Middle frontal gyrus (tissue), 1 donor: Measurements from ENCODE around the gene PIP5K1C.

Source experiments
- DNase-seq: peaks from one replicate; pipeline ENCODE4 v3.0.0-alpha.2; 2015; ENCODE audit warnings: low spot score; ENCODE audit errors: extremely low spot score

The PIP5K1C gene

GRCh38 chr19:3611841-3612240, 88.4 kb downstream of the PIP5K1C start:
- no peak for DNase-seq

- no peak for DNase-seq
Measured at GRCh38 chr19:3610745-3611717, 89.2 kb downstream of the PIP5K1C start.

GRCh38 chr19:3609779-3610719, 90.2 kb downstream of the PIP5K1C start:
- no peak for DNase-seq

- DNase-seq = no peak
Measured at GRCh38 chr19:3608750-3609322, 91.4 kb downstream of the PIP5K1C start.

- DNase-seq = no peak
Measured at GRCh38 chr19:3608079-3608641, 92.1 kb downstream of the PIP5K1C start.

- no peak for DNase-seq
Measured at GRCh38 chr19:3607303-3608078, 92.8 kb downstream of the PIP5K1C start.

- no peak for DNase-seq
Measured at GRCh38 chr19:3606690-3607289, 93.5 kb downstream of the PIP5K1C start, which contains the start of gene TBXA2R. Gene TBXA2R, minus strand, starts transcription at chr19:3606875. Its CDS starts 6,241 bp downstream, at chr19:3600634.

GRCh38 chr19:3606174-3606689, 94.0 kb downstream of the PIP5K1C start:
- DNase-seq = no peak

GRCh38 chr19:3605770-3606169, 94.5 kb downstream of the PIP5K1C start:
- no peak for DNase-seq

GRCh38 chr19:3605361-3605760, 94.9 kb downstream of the PIP5K1C start:
- DNase-seq = no peak

- no peak for DNase-seq
Measured at GRCh38 chr19:3604987-3605343, 95.3 kb downstream of the PIP5K1C start.

- no peak for DNase-seq
Measured at GRCh38 chr19:3604227-3604986, 95.9 kb downstream of the PIP5K1C start.

- DNase-seq = no peak
Measured at GRCh38 chr19:3603121-3603811, 97.0 kb downstream of the PIP5K1C start.

- no peak for DNase-seq
Measured at GRCh38 chr19:3601021-3601420, 99.2 kb downstream of the PIP5K1C start.

GRCh38 chr19:3599776-3600187, 100.5 kb downstream of the PIP5K1C start:
- no peak for DNase-seq

GRCh38 chr19:3595521-3596061, 104.7 kb downstream of the PIP5K1C start:
- DNase-seq = no peak

GRCh38 chr19:3593156-3593555, 107.1 kb downstream of the PIP5K1C start:
- DNase-seq = no peak
